SU-DHL-6 (cell line): ENCODE data around the gene TCF12.

Experiments
- H2AFZ ChIP-seq: fragments of 200-600 bp; sonication (generic); 2 replicates; pipeline ENCODE4 v1.6.1; 2014; ENCODE audit warnings: low read depth, mild to moderate bottlenecking, moderate library complexity, mixed read lengths, antibody characterized with exemption, low read length; ENCODE audit not compliant: severe bottlenecking
- H3F3A ChIP-seq: fragments of 200-600 bp; shearing (Covaris generic); 2 replicates; pipeline ENCODE4 v1.6.0; 2016; ENCODE audit warnings: antibody characterized with exemption, mild to moderate bottlenecking; ENCODE audit not compliant: insufficient read depth
- H3K27ac ChIP-seq: fragments of 200-600 bp; sonication (generic); 2 replicates; pipeline ENCODE4 v1.5.1; 2016; ENCODE audit warnings: low read depth, mild to moderate bottlenecking, low read length, moderate library complexity, mixed read lengths
- H3K27me3 ChIP-seq: fragments of 200-600 bp; sonication (generic), shearing (Covaris generic); 2 replicates; pipeline ENCODE4 v1.6.0; 2014; ENCODE audit warnings: mild to moderate bottlenecking, low read length
- H3K36me3 ChIP-seq: fragments of 200-600 bp; sonication (generic); 2 replicates; pipeline ENCODE4 v1.6.1; 2014; ENCODE audit warnings: mild to moderate bottlenecking, low read length, mixed read lengths
- H3K4me2 ChIP-seq: fragments of 300-600, 200-600 bp; shearing (Covaris generic), sonication (generic); 2 replicates; pipeline ENCODE4 v1.6.0; 2014; ENCODE audit warnings: low read length, low read depth, mild to moderate bottlenecking; ENCODE audit not compliant: poor library complexity, severe bottlenecking
- H3K4me3 ChIP-seq: fragments of 200-600 bp; sonication (generic); 2 replicates; pipeline ENCODE4 v1.5.1; 2014; ENCODE audit warnings: antibody characterized with exemption, low read length, mild to moderate bottlenecking, mixed read lengths; ENCODE audit not compliant: insufficient read depth, poor library complexity, severe bottlenecking
- H3K79me2 ChIP-seq: fragments of 200-600 bp; sonication (generic); 2 replicates; pipeline ENCODE4 v1.6.1; 2014; ENCODE audit warnings: mild to moderate bottlenecking, low read length, moderate library complexity; ENCODE audit not compliant: insufficient read depth
- H3K9ac ChIP-seq: fragments of 200-600 bp; sonication (generic); 2 replicates; pipeline ENCODE4 v1.7.0; 2014; ENCODE audit warnings: mild to moderate bottlenecking, low read length
- H3K9me2 ChIP-seq: fragments of 200-600 bp; sonication (generic); replicated peaks from 2 replicates; pipeline ENCODE4 v1.6.1; 2014; ENCODE audit warnings: low read length; ENCODE audit not compliant: insufficient read depth
- H3K9me3 ChIP-seq: fragments of 200-600 bp; sonication (generic); 2 replicates; pipeline ENCODE4 v1.6.1; 2014; ENCODE audit warnings: low read length, mixed read lengths; ENCODE audit not compliant: insufficient read depth
- H4K20me1 ChIP-seq: fragments of 200-600 bp; sonication (generic); 2 replicates; pipeline ENCODE4 v1.6.1; 2014; ENCODE audit warnings: low read depth, mild to moderate bottlenecking, antibody characterized with exemption, low read length, moderate library complexity, mixed read lengths
- EZH2phosphoT487 ChIP-seq: fragments of 200-600 bp; sonication (generic), shearing (Covaris generic); conservative IDR thresholded peaks from 2 replicates; pipeline ENCODE4 v1.6.1; 2018; ENCODE audit warnings: mild to moderate bottlenecking, antibody characterized with exemption, low read length, moderate library complexity, mixed read lengths
- TF ChIP-seq, protein P1 (sequence below): fragments of 200-600 bp; sonication (generic); IDR thresholded peaks from one replicate; pipeline ENCODE4 v1.5.1; 2017; ENCODE audit warnings: antibody characterized with exemption, mild to moderate bottlenecking, low read length, moderate library complexity; ENCODE audit not compliant: insufficient read depth, poor library complexity, severe bottlenecking

Gene TCF12

DNA sequence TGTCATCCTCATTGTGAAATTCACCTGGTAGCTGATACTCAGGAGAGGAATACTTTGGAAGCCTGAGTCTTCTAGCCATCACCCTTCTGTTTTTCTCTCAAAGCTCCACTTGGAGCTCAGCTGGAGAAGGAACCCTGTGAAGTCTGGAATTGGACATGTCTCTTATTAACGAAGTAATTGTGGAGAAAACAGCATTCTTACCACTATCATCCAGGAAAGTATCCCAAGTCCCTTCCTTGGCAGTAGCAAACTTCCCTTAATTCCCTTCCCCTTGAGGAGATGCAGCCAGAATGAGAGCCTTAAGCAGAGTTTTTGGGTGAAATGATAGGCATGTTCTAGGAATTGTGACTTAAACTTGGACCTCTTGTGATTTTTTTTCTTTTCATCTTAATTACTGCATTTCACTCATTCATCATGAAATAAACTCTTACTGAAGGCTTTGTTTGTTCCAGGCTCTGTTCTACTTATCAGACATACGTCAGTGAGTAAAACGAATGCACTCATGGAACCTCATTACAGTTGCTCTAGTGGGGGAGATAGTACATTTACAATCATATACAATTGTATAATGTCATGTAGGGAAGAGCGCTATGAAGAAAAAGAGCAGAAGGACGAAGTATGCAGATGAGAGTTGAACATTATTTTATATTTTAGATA is 30.5 kb upstream of the TCF12 start:
- Histone ChIP-seq H3K4me3 (peak overlapping the region; percentile 65), H4K20me1 (no peaks in the 10 kb centered on the region), H2AFZ (peak overlapping the region; percentile 97), H3K27ac (no peak overlapping the region), H3K79me2 (no peaks in the 10 kb centered on the region), H3K27me3 (no peaks in the 10 kb centered on the region), H3K4me2 (peak overlapping the region; percentile 65), H3K36me3 (no peaks in the 10 kb centered on the region), H3K9me2 (no peaks in the 10 kb centered on the region), H3K9me3 (no peaks in the 10 kb centered on the region), H3F3A (peaks cover 12% of the 10 kb centered on the region), H3K9ac (peak overlapping the region; percentile 79)
- TF ChIP-seq, protein P1, sequence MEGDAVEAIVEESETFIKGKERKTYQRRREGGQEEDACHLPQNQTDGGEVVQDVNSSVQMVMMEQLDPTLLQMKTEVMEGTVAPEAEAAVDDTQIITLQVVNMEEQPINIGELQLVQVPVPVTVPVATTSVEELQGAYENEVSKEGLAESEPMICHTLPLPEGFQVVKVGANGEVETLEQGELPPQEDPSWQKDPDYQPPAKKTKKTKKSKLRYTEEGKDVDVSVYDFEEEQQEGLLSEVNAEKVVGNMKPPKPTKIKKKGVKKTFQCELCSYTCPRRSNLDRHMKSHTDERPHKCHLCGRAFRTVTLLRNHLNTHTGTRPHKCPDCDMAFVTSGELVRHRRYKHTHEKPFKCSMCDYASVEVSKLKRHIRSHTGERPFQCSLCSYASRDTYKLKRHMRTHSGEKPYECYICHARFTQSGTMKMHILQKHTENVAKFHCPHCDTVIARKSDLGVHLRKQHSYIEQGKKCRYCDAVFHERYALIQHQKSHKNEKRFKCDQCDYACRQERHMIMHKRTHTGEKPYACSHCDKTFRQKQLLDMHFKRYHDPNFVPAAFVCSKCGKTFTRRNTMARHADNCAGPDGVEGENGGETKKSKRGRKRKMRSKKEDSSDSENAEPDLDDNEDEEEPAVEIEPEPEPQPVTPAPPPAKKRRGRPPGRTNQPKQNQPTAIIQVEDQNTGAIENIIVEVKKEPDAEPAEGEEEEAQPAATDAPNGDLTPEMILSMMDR: no peak
- no peak for TF ChIP-seq EZH2phosphoT487

DNA sequence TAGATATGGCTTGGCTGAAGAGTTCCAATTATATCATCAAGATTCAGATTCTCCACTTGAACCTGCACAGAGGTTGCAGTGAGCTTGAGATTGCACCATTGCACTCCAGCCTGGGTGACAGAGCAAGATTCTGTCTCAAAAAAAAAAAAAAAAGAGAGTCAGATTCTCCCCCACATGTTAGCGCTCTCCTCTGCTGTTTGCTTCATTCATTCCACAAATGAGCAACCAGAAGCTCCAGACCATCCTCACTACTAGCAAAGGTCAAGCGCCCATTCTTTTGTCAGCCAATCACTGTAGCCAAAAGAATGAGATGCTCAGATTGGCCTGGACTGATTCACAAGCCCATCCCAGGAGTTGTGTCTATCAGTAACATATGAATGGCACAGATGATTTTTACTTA is 28.4 kb upstream of the TCF12 start:
- Histone ChIP-seq H3F3A (peaks cover 12% of the 10 kb centered on the region), H3K4me3 (no peak overlapping the region), H3K9ac (no peak overlapping the region), H3K9me3 (no peaks in the 10 kb centered on the region), H4K20me1 (no peaks in the 10 kb centered on the region), H3K79me2 (no peaks in the 10 kb centered on the region), H3K27me3 (no peaks in the 10 kb centered on the region), H3K4me2 (no peak overlapping the region), H3K27ac (no peak overlapping the region), H3K36me3 (no peaks in the 10 kb centered on the region), H3K9me2 (no peaks in the 10 kb centered on the region), H2AFZ (no peak overlapping the region)
- TF ChIP-seq, protein P1: no peak
- TF ChIP-seq EZH2phosphoT487: no peak

DNA sequence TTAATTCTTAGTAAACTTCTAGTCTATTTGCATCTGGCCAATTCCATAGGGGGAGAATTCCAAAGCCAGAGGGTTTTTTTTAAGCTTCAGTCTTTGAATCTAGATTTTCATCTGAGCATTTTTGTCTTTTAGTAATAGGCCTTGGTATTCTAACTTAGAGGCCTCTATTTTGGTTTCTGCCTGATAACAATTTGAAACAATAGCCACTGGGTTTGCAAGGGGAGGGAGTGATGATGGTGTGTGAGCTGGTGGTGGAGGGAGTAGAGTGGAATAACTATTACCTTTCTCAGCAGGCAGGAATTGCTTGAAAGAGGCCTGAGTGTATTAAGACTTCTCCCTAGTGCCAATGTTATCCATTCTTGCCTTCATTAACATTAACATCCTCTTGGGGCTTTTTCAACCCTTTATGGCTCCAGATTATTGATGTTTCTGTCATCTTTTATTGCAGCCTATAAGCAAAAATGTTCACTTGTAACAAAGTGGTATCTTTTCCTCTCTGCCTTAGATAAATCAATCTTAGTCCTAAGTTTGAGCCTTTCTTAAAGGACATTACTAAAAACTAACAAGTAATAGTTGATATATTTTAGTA is 26.5 kb upstream of the TCF12 start:
- no peak overlapping the region for H3K9ac ChIP-seq
- no peaks in the 10 kb centered on the region for H3K79me2 ChIP-seq
- no peak overlapping the region for H3K4me3 ChIP-seq
- H2AFZ ChIP-seq: no peak overlapping the region
- no peaks in the 10 kb centered on the region for H3K9me2 ChIP-seq
- no peak for TF ChIP-seq EZH2phosphoT487
- TF ChIP-seq, protein P1: no peak
- no peaks in the 10 kb centered on the region for H3K9me3 ChIP-seq
- no peaks in the 10 kb centered on the region for H4K20me1 ChIP-seq
- H3K27me3 ChIP-seq: no peaks in the 10 kb centered on the region
- no peak overlapping the region for H3K4me2 ChIP-seq
- no peaks in the 10 kb centered on the region for H3F3A ChIP-seq
- H3K27ac ChIP-seq: no peak overlapping the region
- no peaks in the 10 kb centered on the region for H3K36me3 ChIP-seq
